Endothelial cell (in vitro differentiated cells): ENCODE measurements around the gene MOK. TPM values are rescaled to one million over a fixed set of nuclear protein-coding genes. Genes with fewer than 3 reads are reported as not detected.

Experiments
- DNase-seq: peaks from one replicate; pipeline ENCODE4 v3.0.0; 2021; ENCODE audit warnings: low spot score
- H3K27ac Mint-ChIP-seq: one replicate; pipeline ENCODE4 v1.8.0; 2021; ENCODE audit warnings: mixed read lengths, inconsistent platforms; ENCODE audit not compliant: unreplicated experiment
- H3K27me3 Mint-ChIP-seq: one replicate; pipeline ENCODE4 v1.8.0; 2021; ENCODE audit warnings: mild to moderate bottlenecking, moderate library complexity, mixed read lengths, inconsistent platforms; ENCODE audit not compliant: unreplicated experiment
- H3K36me3 Mint-ChIP-seq: one replicate; pipeline ENCODE4 v1.8.0; 2021; ENCODE audit warnings: mild to moderate bottlenecking, low read depth, mixed read lengths, inconsistent platforms; ENCODE audit not compliant: unreplicated experiment
- H3K4me1 Mint-ChIP-seq: one replicate; pipeline ENCODE4 v1.8.0; 2021; ENCODE audit warnings: mild to moderate bottlenecking, mixed read lengths, inconsistent platforms; ENCODE audit not compliant: unreplicated experiment
- H3K4me3 Mint-ChIP-seq: one replicate; pipeline ENCODE4 v1.8.0; 2021; ENCODE audit warnings: mild to moderate bottlenecking, mixed read lengths, inconsistent platforms; ENCODE audit not compliant: unreplicated experiment
- H3K9me3 Mint-ChIP-seq: one replicate; pipeline ENCODE4 v1.8.0; 2021; ENCODE audit warnings: mixed read lengths, inconsistent platforms; ENCODE audit not compliant: unreplicated experiment
- CTCF ChIP-seq: fragments of 200-600 bp; sonication (generic); IDR thresholded peaks from one replicate; pipeline ENCODE4 v1.5.0; 2021; ENCODE audit warnings: antibody characterized with exemption; ENCODE audit not compliant: unreplicated experiment
- total RNA-seq: library from RNA; stranded (reverse); fragmentation: NEBNext Ultra II Directional; extraction: Animal tissue kit (Norgen Biotek cat#: 25700); gene quantifications from one replicate; pipeline ENCODE4 v1.2.1, GENCODE V29; 2021; ENCODE audit not compliant: unreplicated experiment

The MOK gene
- total RNA-seq, 1 donor from 2014 or later: 5.8 TPM

- peaks cover 5% of the 10 kb centered on the region for H3K36me3 Mint-ChIP-seq
These were observed 74.3 kb downstream of the MOK start for GRCh38 chr14:102230481-102231210.

GRCh38 chr14:102229739-102230092, 75.2 kb downstream of the MOK start:
- peaks cover 5% of the 10 kb centered on the region for H3K36me3 Mint-ChIP-seq
- H3K27ac Mint-ChIP-seq: no peak overlapping the region
- no peak overlapping the region for H3K4me3 Mint-ChIP-seq
- peaks cover 4% of the 10 kb centered on the region for H3K27me3 Mint-ChIP-seq
- no peaks in the 10 kb centered on the region for H3K9me3 Mint-ChIP-seq
- no peak for DNase-seq
- TF ChIP-seq CTCF: no peak
- H3K4me1 Mint-ChIP-seq: peaks cover 8% of the 10 kb centered on the region

More at GRCh38 chr14:102230481-102231210, 74.3 kb downstream of the MOK start:
- DNase-seq: no peak
- H3K4me3 Mint-ChIP-seq: peak overlapping the region; percentile 50
- TF ChIP-seq CTCF: no peak
- no peaks in the 10 kb centered on the region for H3K9me3 Mint-ChIP-seq
- H3K27ac Mint-ChIP-seq: peak overlapping the region; percentile 32
- H3K27me3 Mint-ChIP-seq: peaks cover 4% of the 10 kb centered on the region
- peaks cover 6% of the 10 kb centered on the region for H3K4me1 Mint-ChIP-seq

- peaks cover 4% of the 10 kb centered on the region for H3K27me3 Mint-ChIP-seq
- peaks cover 8% of the 10 kb centered on the region for H3K4me1 Mint-ChIP-seq
- no peak overlapping the region for H3K4me3 Mint-ChIP-seq
These were observed 75.8 kb downstream of the MOK start for GRCh38 chr14:102229071-102229738.

GRCh38 chr14:102227184-102227964, 77.6 kb downstream of the MOK start:
- DNase-seq: no peak
- TF ChIP-seq CTCF: no peak
- H3K9me3 Mint-ChIP-seq: no peaks in the 10 kb centered on the region
- no peak overlapping the region for H3K4me3 Mint-ChIP-seq
- H3K36me3 Mint-ChIP-seq: peaks cover 5% of the 10 kb centered on the region
- no peak overlapping the region for H3K27ac Mint-ChIP-seq
- H3K27me3 Mint-ChIP-seq: peaks cover 6% of the 10 kb centered on the region
- peaks cover 8% of the 10 kb centered on the region for H3K4me1 Mint-ChIP-seq

More at GRCh38 chr14:102229071-102229738, 75.8 kb downstream of the MOK start:
- Mint-ChIP-seq H3K27ac (no peak overlapping the region), H3K36me3 (peaks cover 5% of the 10 kb centered on the region), H3K9me3 (no peaks in the 10 kb centered on the region)
- DNase-seq: no peak
- no peak for TF ChIP-seq CTCF
